RPMI8226 (cell line): ENCODE results near the gene JKAMP.

Experiments
- DNase-seq: peaks from one replicate; pipeline ENCODE4 v3.0.0-alpha.2; 2015

The JKAMP gene

DNA sequence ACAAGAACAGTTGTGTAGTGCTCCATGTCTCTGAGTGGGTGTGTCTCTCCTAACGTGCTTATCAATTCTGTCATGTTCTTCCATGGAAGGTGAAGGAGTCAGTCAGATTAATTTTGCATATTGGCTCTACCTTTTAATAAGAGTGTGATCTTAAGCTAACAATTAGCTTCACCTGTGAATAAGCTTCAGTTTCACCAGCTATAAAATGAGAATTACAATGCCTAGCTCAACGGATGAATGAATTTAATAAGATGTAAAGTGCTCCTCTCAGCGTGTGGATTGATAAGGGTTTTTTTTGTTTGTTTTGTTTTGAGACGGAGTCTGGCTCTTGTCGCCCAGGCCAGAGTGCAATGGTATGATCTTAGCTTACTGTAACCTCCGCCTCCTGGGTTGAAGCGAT, 59.6 kb downstream of the JKAMP start:
- DNase-seq: no peak

DNA sequence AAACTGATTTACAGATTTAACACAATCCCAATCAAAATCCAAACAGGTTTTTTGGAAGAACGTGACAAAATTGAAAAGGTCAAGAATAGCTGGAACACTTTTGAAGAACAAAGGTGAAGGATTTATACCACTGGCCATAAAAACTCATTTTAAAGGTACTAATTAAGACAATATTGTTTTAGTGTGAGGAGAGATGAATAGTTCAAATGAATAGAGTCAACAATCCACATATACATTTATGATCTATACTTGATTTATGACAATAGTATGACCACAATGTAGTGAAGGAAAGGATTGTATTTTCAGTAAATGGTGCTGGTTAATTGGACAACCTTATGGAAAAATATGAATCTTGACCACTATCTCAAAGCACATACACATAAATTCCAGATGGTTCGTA, 63.0 kb downstream of the JKAMP start:
- DNase-seq: no peak
